ENCODE data around the gene GPR3.
"Not testable (repeated sequence)": the region's sequence is repeated elsewhere in the genome, so short reads cannot be mapped to it uniquely, and the experiment has no call there.

The GPR3 gene

DNA sequence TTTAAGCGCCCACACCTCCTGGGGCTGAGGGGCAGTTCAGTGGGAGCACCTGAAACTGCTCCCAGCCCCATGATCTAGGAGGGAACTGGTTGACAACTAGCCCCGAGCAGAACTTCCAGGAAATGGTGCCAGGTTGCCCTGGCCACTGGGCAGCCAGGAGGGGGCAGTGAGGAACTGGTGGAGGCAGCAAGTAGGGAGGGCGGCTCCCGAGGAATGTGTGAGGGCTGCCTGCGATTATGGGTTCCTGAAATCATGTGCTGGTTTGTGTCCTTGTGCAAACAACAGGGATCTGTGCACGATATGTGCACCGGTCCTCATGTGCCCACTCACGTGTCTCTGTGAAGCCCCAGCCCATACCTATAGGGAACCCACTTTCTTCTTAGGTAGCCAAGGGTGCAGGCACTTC lies 9.9 kb downstream of the GPR3 start:
- DNase-seq, result no peak

DNA sequence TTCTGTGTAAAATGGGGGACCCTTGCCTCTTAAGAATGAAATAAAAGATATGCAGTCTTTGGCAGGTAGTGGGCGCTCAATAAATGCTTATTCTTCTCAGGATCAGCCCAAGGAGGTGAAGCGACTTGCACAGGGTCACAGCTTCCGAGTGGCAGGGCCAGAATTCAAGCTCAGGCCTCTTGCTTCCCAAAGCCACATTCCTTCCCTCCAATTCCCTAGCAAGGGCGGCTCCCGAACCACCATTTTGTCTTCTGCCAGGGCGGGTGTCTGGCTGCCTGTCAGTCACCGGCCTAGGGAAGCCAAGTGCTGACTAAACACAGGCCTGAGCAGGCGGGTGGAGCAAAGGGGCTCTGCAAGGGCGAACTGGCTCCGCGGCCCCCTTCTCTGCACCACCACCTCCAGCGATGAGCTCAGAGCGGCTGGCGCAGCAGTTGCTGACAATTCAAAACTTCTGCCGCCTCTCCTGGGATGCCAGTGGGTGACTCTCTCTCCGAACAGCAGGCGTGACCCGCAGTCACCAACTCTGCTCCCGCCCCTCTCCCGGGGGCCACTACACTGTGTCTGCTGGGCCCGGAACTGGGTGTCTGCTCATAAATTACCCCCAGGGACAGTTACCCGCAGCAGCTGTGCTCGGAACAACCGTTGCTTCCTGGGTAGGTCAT lies 10.8 kb downstream of the GPR3 start:
- DNase-seq, result no peak

DNA sequence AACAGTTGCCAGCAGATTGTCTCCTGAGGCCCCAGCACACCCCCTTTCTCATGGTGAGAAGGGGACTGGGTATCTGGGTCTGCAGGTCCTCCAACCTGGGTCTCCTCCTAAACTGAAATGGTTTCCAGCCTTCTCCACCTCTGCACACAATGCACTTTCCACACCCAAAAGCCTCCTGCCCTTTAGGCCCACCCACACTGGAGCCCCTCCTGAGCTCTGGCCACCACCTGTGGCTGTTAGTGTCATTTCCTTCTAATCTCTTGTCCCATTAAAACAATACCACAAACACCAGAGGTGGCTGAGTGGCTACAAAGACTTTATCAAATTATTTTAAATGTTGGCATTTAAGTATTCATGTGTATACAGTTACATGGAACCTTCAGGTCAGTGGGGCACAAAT lies 11.5 kb downstream of the GPR3 start:
- DNase-seq, result no peak

DNA sequence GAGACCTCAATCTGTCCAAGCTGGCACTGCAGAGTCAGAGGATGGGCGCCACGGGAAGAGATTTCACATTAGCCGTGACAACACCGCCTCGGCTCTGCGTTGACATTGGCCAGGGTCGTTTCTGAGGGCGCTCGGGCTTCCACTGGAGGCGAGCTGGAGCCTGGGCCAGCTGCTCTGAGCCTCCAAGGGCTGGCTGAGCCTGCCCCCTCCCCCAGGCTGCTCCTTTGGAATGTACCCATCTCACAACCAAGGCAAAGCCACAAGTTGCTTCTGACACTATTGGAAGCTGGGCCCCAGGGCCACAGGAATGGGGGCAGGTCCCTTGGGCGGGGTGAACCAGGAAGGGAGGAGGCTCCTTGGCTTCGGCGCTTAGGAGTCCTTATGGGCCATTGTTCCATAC lies 12.7 kb downstream of the GPR3 start:
- DNase-seq, result no peak

DNA sequence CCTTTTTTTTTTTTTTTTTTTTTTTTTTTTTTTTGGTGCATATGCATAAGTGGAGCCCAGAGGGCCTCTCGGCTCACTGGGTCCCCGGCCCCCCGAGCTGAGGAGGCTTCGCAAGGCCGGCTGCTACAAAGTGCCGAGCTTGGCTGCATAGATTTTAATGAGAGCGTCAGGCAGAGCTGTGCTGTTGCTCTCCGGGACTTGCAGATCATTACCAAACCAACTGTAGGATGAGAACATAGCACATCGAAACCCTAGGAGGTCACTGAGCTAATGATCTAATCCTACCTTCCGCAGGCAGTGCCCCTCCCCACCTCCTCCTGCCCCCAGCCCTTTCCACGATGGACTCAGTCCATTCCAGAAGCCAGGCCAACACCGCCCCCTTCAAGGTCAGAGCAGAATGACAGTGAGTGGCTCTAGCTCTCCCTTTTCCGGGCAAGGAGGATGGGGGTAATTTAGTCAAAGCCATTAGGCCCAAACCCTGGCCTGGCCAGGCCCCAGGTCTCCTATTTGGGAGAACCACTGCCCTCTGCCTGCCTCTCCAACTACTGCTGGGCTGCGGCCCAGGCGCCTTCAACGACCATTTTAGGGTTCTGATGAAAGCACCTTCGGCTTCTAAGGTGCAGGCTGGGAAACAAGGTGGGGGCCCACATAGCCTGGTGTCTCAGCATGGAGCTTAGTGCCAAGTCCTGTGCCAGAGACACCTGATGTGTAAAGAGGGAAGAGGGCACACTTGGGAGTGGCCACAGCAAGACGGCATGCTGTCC lies 13.4 kb downstream of the GPR3 start:
- not testable (repeated sequence) for DNase-seq

DNA sequence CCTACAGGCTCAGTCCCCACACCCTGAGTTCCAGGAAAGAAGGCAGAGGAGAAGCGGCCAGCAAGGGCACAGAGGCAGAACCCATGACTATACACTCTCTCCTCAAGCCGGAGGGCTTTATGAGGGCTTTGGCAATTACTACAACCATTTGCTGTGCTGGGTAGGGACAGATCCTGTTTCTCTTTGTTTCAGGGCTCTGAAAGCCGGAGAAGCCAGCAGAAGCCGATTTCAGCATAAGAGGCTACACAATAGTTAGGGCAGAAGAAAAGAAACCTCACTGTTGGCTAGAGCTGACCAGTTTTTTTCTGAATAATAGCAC lies 13.9 kb downstream of the GPR3 start:
- DNase-seq, result no peak

DNA sequence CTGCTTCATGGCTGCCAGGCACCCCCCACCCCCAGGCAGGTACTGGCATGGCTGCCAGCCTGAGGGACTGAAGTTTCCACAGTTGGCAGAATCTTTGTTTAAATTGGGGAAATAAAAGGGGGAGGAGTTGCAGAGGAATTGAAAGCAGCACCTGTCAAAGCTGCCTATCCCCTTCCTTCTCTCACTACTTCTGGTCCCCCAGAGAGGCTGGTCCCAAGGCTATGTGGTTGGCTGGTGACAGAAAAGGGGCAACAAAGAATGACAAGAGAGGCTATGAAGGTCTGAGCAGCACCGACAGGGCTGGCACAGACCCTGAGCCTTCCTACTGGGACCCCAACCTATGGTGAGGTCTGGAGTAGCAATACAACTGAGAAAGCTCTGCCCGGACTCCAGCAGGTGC lies 14.4 kb downstream of the GPR3 start:
- DNase-seq, result not testable (repeated sequence)

DNA sequence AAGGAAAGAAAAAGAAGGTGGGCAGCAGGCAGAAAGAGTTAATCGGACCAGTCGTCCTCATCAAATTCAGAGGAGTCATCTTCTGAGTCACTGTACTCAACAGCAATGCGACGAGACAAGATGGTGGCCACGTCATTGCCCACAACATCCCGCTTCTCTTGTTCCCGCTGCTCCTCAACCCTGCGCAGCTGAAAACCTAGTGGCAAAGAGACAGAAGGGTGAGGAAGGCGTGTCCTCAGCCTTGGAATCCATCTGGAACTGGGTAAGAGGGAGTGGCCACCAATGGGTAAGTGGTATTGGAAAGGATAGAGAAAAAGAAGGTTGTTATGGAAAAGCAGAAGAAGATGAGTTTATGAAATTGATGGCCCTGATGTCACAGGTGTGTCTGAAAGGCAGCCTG lies 15.7 kb downstream of the GPR3 start:
- no peak for DNase-seq

DNA sequence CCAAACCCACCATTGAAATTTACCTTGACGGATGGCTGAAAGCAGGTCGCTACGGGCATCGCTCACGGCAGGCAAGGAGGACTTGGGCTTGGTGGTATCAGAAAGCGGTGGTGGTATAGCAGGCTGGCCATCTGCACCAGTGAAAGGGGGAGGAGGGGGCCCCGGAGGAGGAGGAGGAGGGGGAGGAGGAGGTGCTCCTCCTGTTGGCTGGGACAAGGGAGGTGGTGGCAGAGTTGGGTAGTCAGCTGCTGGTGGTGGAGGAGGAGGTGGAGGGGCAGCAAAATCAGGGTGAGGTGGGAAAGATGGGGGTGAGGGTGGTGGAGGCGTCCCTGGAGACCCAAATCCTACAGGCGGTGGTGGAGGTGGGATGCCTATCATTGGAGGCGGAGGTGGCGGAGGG lies 17.2 kb downstream of the GPR3 start:
- DNase-seq, result no peak

DNA sequence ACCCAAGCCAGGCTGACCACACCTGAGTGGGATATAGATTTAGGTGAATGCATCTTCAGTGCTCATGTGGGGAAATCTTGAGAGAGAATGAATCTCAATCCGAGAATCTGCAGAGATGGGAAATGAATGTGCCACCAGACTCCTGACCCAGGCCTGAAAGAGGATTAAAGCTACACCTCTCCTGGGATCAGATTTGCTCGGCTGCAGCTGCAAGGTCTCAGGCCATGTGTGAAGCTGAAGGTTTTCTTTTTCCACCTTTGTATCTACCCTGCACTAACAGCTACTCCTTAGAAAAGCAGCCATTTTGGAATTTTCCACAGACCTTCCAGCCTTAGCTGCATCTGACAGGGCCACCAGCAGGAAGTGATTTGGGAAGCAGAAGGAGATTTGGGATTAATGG lies 18.3 kb downstream of the GPR3 start:
- DNase-seq, result no peak

DNA sequence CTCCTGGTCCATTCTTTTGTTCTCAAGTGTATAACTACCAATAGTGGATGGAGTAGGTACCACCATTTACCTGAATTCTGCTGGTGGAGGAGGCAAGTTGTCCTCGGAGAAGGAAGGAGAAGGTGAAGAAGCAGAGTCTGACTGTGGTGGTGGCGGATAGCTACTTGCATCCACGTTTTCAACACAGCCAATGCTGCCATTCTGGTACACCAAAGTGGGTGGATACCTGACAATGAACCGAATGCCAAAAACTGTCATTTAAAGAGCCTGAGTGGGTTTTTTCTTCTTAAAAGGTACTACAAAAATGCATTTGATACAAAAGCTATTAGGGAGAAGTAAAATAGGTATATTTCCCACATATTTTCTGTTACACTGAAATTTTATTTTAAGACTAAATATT lies 20.1 kb downstream of the GPR3 start:
- no peak for DNase-seq

DNA sequence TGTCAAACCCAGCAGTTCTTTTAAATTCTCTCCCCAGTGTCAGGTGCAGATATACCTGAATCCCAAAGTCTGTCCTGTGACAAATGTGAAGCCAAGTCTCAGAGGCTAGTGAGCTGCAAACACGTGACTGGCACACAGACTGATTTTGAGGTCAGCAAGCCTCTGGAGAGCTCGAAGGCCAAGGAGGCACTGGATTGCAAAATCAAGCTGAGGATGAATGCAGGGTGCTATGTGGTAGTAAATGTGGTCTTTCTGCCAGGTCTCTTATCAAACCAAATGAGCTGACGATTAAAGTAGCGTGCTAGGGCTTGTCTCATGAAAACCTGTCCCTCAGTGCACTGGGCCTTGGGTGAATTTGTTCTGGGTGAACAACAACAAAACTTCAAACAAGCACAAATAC lies 20.6 kb downstream of the GPR3 start:
- DNase-seq, result no peak

DNA sequence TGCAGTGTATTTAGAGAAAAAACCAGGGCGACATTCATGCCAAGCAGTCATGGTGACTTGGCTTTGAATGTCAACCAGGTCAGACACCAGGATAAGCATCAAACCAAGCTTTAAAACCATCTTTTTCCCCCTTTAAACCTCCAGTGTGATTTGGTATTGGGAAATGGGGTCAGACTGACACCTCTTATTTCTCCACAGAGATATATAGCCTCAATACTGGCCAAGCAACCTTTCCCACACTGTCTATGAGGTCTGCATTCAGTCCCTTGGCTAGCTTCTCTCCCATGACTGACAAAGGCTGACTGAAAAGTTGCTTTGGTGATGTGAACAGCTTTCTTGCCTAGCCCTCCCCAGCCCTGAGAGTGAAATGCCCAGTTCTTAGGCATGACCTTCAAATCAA lies 21.7 kb downstream of the GPR3 start:
- DNase-seq, result no peak

DNA sequence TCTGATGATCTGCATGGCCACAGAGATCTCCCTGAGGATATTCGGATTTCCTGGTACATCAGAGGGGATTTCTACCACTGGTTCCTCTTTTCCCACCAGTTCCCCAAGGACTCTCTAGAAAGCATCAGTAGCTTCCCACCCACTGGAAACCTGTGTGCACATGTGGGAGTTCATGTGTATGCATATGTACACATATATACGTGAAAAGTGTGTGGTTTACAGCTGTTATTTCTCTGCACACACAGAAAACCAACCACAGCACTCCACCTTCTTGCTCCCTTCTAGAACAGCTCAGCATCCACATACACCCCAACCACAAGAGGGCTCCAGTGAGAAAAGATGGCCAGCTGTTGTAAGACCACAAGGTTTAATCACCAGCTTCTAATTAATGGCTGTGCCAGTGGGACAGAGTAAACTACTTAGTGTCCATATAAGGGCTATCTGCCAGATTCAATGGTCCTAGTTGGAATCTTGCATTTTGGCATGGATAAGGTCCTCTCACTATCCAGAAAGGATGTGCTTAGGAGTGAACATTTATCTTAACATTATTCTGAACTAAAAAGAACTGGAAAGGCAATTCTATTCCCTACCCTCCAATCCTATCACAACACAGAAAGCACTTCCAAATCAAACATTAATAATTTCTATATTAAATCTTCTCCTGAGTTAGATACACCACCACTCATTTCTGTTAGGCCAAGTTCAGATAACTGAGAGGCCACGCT lies 24.1 kb downstream of the GPR3 start:
- peak; percentile 30 for DNase-seq

DNA sequence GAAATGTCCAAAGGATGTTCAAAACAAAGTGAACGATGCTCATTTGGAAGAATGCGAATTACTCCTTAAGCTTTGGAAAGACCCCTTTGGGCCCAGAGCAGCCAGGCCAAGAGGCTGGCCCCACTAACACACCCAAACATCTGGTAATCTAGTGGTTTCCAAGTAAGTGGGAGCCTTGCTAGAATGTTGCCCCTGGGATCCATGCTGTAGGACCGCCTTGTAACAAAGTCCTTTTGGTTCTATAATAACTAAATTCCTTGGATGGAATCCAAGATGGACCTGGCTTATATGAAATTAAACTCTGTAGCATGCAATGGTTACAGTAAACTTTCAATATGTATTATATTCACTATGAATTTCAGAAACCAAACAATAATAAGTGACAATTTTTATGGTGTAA lies 25.3 kb downstream of the GPR3 start:
- DNase-seq, result no peak

DNA sequence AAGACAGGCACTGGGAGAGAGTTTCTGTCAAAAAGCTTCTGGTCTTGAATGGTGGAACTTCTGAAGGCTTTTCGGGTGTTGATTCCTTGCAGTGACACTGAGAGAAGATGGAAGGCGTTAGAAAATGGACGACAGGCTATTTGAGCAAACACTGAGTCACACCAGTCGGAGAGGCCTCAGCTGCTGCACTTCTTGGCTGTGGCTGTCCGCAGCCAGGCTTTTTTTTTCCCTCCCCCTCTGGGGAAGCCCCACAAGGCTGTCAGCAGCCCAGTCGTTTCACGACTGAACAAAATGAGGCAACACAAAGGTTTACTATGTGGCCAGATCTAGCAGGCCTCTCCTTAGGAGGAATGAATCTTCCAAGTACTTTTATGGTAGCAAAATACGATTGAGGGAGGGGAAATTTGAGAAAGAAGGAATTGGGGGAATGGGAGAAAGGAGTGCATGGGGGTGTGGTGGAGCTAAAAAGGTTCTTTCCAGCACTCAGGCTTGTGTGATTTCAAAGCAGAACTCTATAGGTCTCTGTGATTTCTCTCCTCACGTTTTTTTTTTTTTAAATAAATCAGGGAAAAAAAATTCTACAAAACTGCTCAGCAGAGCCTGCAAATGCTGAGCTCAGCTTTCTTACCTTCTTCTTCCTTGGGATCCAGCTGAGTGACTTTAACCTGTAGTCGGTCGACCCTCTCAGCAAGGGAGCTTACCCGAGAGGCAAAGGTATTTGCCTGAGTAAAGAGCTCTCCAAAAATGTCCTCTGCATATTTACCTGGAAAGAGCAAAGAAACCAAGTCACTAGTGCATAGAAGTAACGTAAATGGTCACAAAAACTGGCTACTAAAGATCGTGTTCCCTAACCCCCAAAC lies 26.1 kb downstream of the GPR3 start:
- DNase-seq, result no peak

DNA sequence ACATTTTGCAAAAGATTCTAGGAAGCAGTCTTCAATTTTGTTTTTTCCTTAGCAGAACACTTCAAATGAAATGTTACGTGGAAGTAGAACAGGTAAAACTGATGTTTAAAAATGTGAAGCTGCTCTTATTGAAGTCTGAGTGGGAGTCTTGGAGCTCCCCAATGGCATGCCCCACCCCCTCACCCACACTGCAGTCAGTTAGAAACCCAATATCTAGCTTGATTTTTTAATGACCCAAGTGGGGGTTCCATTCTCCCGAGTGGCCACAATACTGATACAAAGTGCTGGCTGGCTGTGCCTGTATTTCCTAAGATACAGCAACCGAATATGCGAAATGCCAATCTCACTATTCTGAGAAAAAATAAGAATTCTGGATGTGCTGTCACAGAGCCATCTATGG lies 31.3 kb downstream of the GPR3 start:
- DNase-seq, result no peak

DNA sequence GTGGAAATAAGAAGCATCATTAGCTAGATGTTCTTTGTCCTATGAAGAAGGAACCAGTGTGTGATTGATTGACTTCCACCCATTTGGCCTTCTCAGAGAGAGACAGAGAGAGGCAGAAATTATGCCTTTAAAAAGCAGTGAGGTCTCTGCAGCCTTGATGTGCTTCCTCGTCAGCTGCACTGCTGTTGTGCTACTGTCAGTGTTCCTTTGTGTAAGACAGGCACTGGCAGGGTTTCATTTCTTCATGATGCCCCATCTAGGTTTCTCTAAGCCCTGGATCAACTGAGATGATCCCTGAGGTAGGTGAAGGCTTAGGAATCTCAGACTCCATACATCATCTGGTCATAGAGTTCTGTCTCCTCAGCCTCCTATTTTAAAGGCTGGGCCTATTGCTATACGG lies 34.9 kb downstream of the GPR3 start:
- DNase-seq, result no peak

DNA sequence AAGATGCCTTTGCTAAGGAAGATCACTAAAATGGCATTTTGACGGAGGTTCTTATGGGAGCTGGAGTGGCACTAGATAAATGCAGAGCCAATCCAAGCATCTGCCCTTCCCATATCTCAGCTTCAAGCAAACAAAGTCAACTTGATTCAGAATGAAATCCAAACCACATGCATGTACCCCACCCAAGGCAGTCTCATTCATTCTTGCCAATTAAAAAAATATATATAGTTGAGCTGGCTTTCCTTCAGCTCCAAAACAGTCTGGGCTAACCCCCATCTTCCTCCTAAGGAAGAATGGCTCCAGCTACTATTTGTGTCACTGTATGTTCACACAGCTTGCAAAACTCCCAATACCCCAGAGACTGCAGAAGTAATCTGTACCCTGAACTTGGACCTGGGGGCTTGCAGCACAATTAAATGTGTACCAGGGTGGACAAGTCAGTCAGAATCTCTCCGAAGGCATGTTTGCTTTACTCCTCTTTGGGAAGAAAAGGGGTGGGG lies 35.4 kb downstream of the GPR3 start:
- DNase-seq, result no peak

DNA sequence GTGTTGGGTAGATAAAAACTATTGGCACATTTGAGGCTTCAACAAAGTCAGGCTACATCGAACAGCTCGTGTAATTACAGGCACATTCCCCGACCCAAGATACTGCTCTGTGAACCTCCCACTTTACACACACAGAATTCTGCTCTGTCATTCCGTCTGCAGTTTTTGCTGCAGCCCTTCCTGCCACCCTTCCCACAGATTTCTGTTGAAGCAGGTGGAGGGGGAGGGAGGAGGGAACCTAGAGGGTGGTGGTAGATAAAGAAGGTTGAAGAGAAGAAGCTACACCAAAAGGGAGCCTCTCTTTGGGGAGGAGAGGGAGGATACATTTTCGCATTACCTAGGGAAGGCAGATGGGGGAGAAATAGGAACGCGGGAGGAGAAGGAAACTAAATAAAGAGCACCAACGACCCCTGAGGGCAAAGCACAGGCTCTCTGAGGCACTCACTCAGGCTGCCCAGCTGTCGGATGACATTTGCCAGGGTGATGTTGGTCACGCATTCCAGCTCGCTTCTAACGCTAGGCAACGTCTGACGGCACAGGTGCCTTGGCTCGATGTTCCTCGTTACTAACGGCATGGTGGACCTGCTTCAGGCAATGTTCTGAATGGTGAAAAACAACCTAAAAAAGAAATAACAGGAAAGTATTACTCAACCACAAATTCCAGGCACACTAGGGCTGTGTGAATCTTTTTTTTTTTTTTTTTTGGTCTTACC lies 36.0 kb downstream of the GPR3 start:
- DNase-seq, result peak; percentile 44

DNA sequence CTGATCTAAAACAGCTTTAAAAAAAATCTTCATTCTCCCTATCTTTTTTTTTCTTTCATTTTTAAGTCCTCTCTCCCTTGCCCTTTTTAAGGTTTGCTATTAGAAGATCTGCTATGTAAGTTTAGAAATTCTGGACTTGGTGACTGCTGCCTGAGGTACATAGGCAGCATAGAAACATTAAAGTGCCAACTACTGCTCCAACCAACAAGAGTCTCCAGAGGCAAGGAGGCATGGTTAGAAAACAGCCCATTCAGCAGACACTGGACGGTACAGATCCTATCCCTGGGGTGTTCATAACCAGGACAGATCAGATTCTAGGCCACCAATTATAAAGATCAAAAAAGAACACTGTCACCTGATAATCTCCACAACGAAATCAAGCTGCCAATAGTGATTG lies 36.6 kb downstream of the GPR3 start:
- no peak for DNase-seq

DNA sequence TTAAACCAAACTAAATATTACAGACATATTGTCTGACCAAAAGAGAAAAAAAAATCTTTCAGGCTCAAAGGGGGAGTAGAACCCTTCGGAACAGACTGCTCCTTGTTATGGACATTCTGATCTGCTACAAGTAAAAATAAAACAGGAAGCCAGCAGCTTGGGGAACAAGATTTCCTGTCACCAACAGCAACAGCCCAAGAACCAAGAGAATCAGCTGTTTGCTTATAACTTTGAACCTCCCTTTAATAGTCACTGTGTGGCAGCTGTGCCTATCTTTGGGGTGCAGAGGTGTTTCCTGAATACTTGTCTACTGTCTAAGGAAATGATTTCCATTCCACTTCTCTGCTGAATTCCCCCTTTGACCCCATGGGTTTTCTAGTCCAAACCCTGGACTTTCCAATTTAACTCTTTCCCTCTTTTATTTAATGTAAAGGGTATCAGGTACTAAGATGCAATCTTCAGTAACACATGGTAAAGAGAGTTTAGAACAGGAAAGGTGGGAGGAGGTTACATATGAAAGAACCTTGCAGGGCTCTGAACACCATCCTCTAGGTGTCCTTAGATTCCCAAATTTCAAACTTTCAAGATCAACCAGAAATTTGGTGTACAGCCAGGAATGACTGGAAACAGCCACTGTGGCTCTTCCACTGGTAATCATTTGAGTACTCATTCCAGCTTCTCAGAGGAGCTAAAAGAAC lies 38.6 kb downstream of the GPR3 start:
- DNase-seq, result no peak

All from NCI-H1694 (cell line).